HT-29 (cell line): ENCODE data around the gene SDF2L1. TPM values are rescaled to one million over a fixed set of nuclear protein-coding genes. Genes with fewer than 3 reads are reported as not detected.
"Not testable (repeated sequence)": the region's sequence is repeated elsewhere in the genome, so short reads cannot be mapped to it uniquely, and the experiment has no call there.

Experiments
- DNase-seq: peaks from one replicate; pipeline ENCODE4 v3.0.0-alpha.2; 2015; ENCODE audit warnings: low spot score
- total RNA-seq: library from RNA; depleted of rRNA; stranded (reverse); fragments of >200 nt; shearing (Covaris generic); gene quantifications from 2 replicates; pipeline ENCODE4 v1.2.3, GENCODE V29; 2014; rRNA removed

The SDF2L1 gene
- 134 and 139 TPM in 2 replicates for total RNA-seq

GRCh38 chr22:21641789-21642583, at the start of gene SDF2L1:
Gene SDF2L1, plus strand, starts transcription at chr22:21642302. Its CDS starts 35 bp downstream, at chr22:21642337.
- peak; percentile 94 for DNase-seq

GRCh38 chr22:21592422-21592821, 49.7 kb upstream of the SDF2L1 start:
- DNase-seq = no peak

- DNase-seq = peak; percentile 38
These were observed 48.5 kb upstream of the SDF2L1 start for GRCh38 chr22:21593406-21594232.

GRCh38 chr22:21594865-21595452, 47.1 kb upstream of the SDF2L1 start:
- no peak for DNase-seq

- not testable (repeated sequence) for DNase-seq
These were observed 45.6 kb upstream of the SDF2L1 start for GRCh38 chr22:21596356-21597135.

GRCh38 chr22:21598302-21598701, 43.8 kb upstream of the SDF2L1 start:
- DNase-seq = no peak

GRCh38 chr22:21599053-21599893, 42.8 kb upstream of the SDF2L1 start:
- no peak for DNase-seq

GRCh38 chr22:21602579-21602978, 39.5 kb upstream of the SDF2L1 start:
- no peak for DNase-seq

- no peak for DNase-seq
These were observed 38.1 kb upstream of the SDF2L1 start for GRCh38 chr22:21603973-21604372.

- no peak for DNase-seq
These were observed 36.1 kb upstream of the SDF2L1 start for GRCh38 chr22:21605887-21606564.

GRCh38 chr22:21606775-21607174, 35.3 kb upstream of the SDF2L1 start:
- DNase-seq = no peak

- DNase-seq = not testable (repeated sequence)
These were observed 32.4 kb upstream of the SDF2L1 start for GRCh38 chr22:21609556-21610157.

- DNase-seq = no peak
These were observed 30.7 kb upstream of the SDF2L1 start for GRCh38 chr22:21611210-21611977.

- no peak for DNase-seq
These were observed 29.2 kb upstream of the SDF2L1 start for GRCh38 chr22:21612858-21613257.

GRCh38 chr22:21613553-21614233, 28.4 kb upstream of the SDF2L1 start:
- DNase-seq = no peak

- DNase-seq = no peak
These were observed 26.4 kb upstream of the SDF2L1 start for GRCh38 chr22:21615731-21616130.

GRCh38 chr22:21617337-21617736, 24.8 kb upstream of the SDF2L1 start:
- DNase-seq = not testable (repeated sequence)

GRCh38 chr22:21621025-21621424, 21.1 kb upstream of the SDF2L1 start:
- no peak for DNase-seq
